Suppressor macrophage treated with lipopolysaccharide for 4 hours (primary cell): ENCODE data around the gene FHIT.
"Not testable (repeated sequence)": the region's sequence is repeated elsewhere in the genome, so short reads cannot be mapped to it uniquely, and the experiment has no call there.

Experiments
- DNase-seq: peaks from one replicate; pipeline ENCODE4 v3.0.0-alpha.2; 2020

The FHIT gene

GRCh38 chr3:60542995-60543394 lies 708.3 kb downstream of the FHIT start:
- DNase-seq, result no peak

- DNase-seq, result not testable (repeated sequence)
Observed at GRCh38 chr3:60539394-60539793, 711.9 kb downstream of the FHIT start.

DNA sequence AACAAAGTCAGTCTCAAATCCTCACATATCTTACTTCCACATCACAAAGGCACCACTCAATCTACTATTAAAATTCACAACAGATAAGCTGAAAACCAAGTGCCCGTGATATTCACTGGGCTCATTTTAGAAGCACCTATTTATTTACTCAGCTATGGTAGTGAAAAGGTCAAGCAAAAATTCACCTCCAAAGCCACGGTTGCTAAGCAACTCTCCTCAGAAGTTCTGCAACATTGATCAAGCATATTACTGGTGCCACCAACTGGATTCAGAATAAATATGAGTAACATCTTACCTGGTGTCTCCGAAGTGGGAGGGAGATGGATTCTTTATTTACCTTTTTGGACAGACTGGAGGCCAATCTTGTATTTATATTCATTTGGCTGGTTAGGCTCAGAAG lies 714.8 kb downstream of the FHIT start:
- DNase-seq, result no peak

- DNase-seq, result no peak
Observed at GRCh38 chr3:60531759-60532158, 719.5 kb downstream of the FHIT start.

DNA sequence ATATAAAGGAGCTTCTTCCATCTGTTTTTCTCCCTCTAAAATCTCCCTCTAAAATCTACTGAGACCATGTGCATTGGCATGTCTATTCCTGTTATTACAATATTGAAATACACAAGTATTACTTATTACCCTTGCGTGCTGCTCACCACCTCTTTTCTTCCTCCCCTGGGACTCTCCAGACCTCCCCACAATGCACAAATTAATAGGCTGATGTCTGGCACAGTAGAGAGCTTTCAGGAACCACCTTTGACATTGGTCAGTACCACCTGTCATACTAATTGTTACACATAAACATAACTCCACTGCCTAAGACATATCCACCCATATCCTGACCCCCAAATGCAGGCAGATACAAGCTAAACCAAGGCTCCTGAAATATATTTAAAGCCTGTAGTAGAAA lies 722.6 kb downstream of the FHIT start:
- DNase-seq, result no peak

DNA sequence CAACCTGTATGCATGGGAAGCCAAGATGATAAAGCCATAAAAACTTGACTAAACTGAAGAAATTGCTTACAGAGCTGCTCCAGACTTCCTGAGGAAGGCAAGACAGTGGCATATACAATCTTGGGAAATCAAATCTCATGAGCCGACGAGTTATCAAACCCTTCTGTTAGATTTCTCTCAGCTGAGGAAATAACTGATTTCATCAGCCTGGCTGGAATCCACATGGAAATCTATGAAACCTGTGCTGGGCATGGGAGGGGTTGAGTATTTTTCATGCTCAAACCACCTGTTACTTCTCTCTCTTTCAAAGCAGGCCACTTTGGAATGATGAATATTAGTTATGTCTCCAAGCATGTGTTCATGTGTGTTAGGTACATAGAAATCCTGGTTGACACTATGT lies 727.7 kb downstream of the FHIT start:
- no peak for DNase-seq

GRCh38 chr3:60517134-60517533 lies 734.1 kb downstream of the FHIT start:
- no peak for DNase-seq

DNA sequence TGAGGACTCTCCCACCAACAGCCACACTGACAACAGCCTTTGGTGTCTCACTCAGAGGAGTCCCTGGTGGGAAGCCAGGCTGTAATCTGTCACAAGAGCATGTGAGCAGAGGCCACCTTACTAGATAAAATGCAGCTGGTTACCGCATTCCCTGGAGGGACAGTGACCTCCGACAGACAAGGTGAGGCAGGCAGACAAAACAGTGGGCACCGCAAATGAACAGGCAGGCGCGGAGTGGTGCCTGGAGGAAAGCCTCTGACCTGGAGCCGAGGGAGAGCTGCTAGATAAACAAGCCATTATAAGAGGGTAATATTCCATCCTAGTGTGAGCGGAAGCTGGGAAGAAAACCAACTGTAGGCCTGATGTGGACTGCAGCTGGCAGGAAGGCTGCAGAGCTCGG lies 736.4 kb downstream of the FHIT start:
- no peak for DNase-seq

- no peak for DNase-seq
Observed at GRCh38 chr3:60514085-60514649, 737.1 kb downstream of the FHIT start.

GRCh38 chr3:60513241-60513640 lies 738.0 kb downstream of the FHIT start:
- DNase-seq, result no peak

DNA sequence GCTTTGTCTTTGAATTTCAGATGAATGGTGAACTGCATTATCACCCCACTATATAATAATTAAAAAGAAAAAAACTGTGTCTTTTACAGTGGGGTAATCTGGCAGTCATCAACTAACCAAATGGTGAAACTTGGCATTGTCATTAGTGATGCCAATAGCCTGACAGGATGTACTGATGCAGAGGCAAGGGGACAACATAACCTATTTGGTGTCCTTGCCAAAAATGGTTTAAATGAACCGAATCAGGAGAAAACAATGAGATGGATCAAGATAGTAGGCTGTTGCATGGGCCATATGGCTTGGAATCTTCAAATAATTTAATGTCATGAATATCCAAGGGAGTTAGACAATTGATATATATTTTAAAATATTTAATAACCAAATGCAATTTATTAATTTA lies 738.7 kb downstream of the FHIT start:
- DNase-seq, result no peak

DNA sequence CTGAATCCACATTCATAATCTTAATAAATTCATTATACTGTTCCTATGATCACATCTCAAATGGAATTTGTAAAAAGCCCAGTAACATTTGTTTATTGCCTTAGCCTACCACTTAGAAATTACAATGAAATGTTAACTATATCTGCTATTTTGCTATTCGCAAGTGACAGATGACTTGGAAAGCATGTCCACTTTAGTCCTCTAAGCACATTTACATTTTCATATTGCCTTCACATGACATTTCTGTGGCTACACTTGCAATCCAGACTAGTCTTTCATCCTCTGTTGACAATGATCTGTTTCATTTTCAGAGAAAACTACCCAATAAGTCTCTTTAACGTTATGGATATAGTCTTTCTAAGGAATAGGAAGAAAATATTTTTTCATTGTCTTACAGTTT lies 741.8 kb downstream of the FHIT start:
- no peak for DNase-seq

GRCh38 chr3:60504827-60505457 lies 746.3 kb downstream of the FHIT start:
- no peak for DNase-seq

- DNase-seq, result no peak
Observed at GRCh38 chr3:60501314-60501713, 749.9 kb downstream of the FHIT start.

- no peak for DNase-seq
Observed at GRCh38 chr3:60497902-60498301, 753.4 kb downstream of the FHIT start.

- DNase-seq, result no peak
Observed at GRCh38 chr3:60490992-60491391, 760.3 kb downstream of the FHIT start.

- no peak for DNase-seq
Observed at GRCh38 chr3:60475096-60475495, 776.2 kb downstream of the FHIT start.

DNA sequence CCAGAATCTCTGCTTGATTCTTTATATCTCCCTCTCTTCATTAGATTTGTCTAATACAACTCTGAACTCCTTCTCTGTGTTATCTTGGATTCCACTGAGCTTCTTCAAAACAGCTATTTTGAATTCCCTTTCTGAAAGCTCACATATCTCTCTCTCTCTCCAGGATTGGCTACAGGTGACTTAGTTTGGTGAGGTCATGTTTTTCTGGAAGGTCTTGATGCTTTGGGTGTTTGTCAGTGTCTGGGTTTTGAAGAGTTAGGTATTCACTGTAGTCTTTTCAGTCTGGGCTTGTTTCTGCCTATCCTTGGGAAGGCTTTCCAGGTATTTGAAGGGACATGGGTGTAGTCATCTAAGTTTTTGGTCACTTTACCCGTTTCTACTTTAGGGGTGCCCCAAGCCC lies 781.8 kb downstream of the FHIT start:
- DNase-seq, result no peak

- DNase-seq, result no peak
Observed at GRCh38 chr3:60463685-60464084, 787.6 kb downstream of the FHIT start.

DNA sequence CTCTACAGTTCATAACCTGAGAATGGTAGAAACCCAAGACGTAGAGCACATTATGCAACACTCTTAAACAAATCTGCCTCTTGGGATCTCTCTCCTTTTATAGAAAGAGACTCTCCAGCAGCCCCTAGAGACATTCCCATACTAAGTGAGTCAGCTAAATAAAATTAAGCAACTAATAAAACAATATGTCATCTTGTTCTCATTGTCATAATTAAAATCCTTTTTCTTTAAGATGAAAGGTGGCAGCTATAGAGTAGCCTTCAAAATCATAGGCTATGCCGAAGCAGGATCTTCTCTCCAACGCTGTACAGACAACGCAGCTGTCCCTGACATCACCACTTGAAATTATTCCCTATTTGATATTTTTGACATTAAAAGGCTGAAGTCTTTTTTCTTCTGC lies 790.0 kb downstream of the FHIT start:
- no peak for DNase-seq

DNA sequence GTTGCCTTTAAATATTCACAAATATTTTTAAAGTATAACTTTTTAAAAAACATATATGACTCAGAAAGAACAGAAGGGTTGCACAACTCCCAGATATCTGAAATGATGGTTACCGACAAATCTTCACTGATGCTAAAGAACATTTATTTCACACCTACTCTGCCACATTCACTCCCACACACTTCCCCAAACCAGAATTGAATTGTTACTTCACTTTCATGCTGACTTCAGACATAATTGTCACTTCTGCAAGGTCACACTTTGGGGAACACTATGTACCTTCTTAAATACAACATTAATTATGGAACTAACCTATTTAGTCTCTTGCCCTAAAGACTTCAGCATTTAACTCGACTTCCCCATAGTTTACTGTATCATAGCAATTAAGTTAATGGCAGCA lies 795.1 kb downstream of the FHIT start:
- DNase-seq, result no peak

- DNase-seq, result no peak
Observed at GRCh38 chr3:60453326-60453725, 797.9 kb downstream of the FHIT start.

- DNase-seq, result no peak
Observed at GRCh38 chr3:60448696-60449095, 802.6 kb downstream of the FHIT start.

DNA sequence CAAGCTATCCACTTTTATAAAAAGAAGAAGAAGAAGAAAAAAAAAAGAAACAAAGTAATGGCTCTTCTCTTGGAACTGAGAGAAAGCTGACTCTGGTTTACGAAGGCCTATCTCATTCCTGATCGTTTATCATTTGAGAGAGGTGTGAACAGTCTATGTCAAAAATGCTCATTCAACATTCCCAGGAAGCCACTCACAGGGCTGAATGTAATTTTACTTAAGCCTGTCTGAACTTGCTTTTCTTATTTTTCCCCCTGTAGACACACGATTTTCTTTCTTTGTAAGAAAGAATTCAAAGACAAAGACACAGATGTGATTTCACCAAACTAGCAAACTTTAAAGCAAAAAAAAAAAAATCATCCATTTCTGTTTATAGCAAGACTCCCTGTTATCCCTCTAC lies 805.8 kb downstream of the FHIT start:
- DNase-seq, result no peak

GRCh38 chr3:60444898-60445437 lies 806.3 kb downstream of the FHIT start:
- DNase-seq, result no peak
